ENCODE measurements around the gene BRSK1.

- TF ChIP-seq CTCF (IDR thresholded peaks at IDR 0.05; ENCODE audit: poor library complexity, severe bottlenecking): peak; percentile 39
- TF ChIP-seq REST (IDR thresholded peaks at IDR 0.05; ENCODE audit: borderline replicate concordance): peak; percentile 75
- peak; percentile 89 for TF ChIP-seq POLR2AphosphoS5 (IDR thresholded peaks at IDR 0.05)
- TF ChIP-seq MXI1 (conservative IDR thresholded peaks at IDR 0.05; ENCODE audit: poor library complexity, severe bottlenecking): peak; percentile 64
- TF ChIP-seq EZH2 (IDR thresholded peaks at IDR 0.05; ENCODE audit: borderline replicate concordance, insufficient read depth, low read length, poor library complexity, severe bottlenecking): no peak
- peak; percentile 70 for TF ChIP-seq RAD21 (conservative IDR thresholded peaks at IDR 0.05)
- TF ChIP-seq TAF1 (IDR thresholded peaks at IDR 0.05; ENCODE audit: low read depth): peak; percentile 31
Observed at GRCh38 chr19:55258828-55259539, 24.8 kb upstream of the BRSK1 start, which contains the start of gene PPP6R1.

Measured in neural cell (in vitro differentiated cells).